Measurements from ENCODE around the gene PGS1.
"Not testable (repeated sequence)": the region's sequence is repeated elsewhere in the genome, so short reads cannot be mapped to it uniquely, and the experiment has no call there.

Gene PGS1

GRCh38 chr17:78454346-78454745 is 75.9 kb downstream of the PGS1 start:
- no peak for ATAC-seq
- no peak overlapping the region for H3K4me3 Mint-ChIP-seq
- H3K27me3 Mint-ChIP-seq, result no peaks in the 10 kb centered on the region
- H3K36me3 Mint-ChIP-seq (ENCODE audit: low read depth), result no peaks in the 10 kb centered on the region
- H3K4me1 Mint-ChIP-seq, result no peaks in the 10 kb centered on the region
- no peaks in the 10 kb centered on the region for H3K9me3 Mint-ChIP-seq
- DNase-seq, result no peak
- H3K27ac Mint-ChIP-seq, result no peak overlapping the region

DNA sequence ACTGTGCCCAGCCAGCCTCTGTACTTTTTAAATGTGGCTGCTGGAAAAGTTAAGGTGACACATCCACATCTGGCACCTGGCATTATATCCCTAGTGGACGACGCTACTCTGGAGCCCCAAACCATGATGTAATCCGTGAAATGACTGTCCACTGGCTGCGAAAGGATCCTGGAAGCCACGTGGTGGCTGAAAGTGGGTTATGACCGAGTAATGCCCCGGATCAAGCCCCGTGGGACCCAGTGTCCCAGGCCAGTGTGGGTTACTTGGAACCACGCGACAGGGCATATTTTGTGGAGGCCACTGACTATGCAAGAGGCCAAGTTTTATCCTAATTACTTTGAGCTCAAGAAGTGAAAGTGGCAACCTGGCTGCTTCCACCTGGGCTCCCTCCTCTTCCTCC is 79.6 kb downstream of the PGS1 start:
- Mint-ChIP-seq H3K27me3 (peaks cover 1% of the 10 kb centered on the region), H3K9me3 (no peaks in the 10 kb centered on the region), H3K4me3 (no peak overlapping the region), H3K27ac (no peak overlapping the region), H3K36me3 (ENCODE audit: low read depth) (no peaks in the 10 kb centered on the region), H3K4me1 (no peaks in the 10 kb centered on the region)
- no peak for ATAC-seq
- DNase-seq, result no peak

- no peak for DNase-seq
Measured at GRCh38 chr17:78458736-78459335, 80.4 kb downstream of the PGS1 start.

GRCh38 chr17:78459696-78460095 is 81.2 kb downstream of the PGS1 start:
- DNase-seq (no peak), ATAC-seq (no peak)
- no peaks in the 10 kb centered on the region for H3K36me3 Mint-ChIP-seq (ENCODE audit: low read depth)
- H3K27me3 Mint-ChIP-seq, result peaks cover 1% of the 10 kb centered on the region
- H3K27ac Mint-ChIP-seq, result no peak overlapping the region
- H3K4me1 Mint-ChIP-seq, result no peaks in the 10 kb centered on the region
- no peak overlapping the region for H3K4me3 Mint-ChIP-seq
- H3K9me3 Mint-ChIP-seq, result no peaks in the 10 kb centered on the region

More at GRCh38 chr17:78458736-78459335, 80.4 kb downstream of the PGS1 start:
- H3K9me3 Mint-ChIP-seq, result no peaks in the 10 kb centered on the region
- H3K36me3 Mint-ChIP-seq (ENCODE audit: low read depth), result no peaks in the 10 kb centered on the region
- peaks cover 1% of the 10 kb centered on the region for H3K27me3 Mint-ChIP-seq
- ATAC-seq, result no peak
- H3K4me1 Mint-ChIP-seq, result no peaks in the 10 kb centered on the region
- no peak overlapping the region for H3K27ac Mint-ChIP-seq
- H3K4me3 Mint-ChIP-seq, result no peak overlapping the region

- Mint-ChIP-seq H3K27me3 (peaks cover 1% of the 10 kb centered on the region), H3K27ac (no peak overlapping the region), H3K4me3 (no peak overlapping the region), H3K36me3 (ENCODE audit: low read depth) (no peaks in the 10 kb centered on the region), H3K4me1 (no peaks in the 10 kb centered on the region), H3K9me3 (no peaks in the 10 kb centered on the region)
- ATAC-seq (no peak), DNase-seq (no peak)
Measured at GRCh38 chr17:78460176-78460675, 81.8 kb downstream of the PGS1 start.

GRCh38 chr17:78460951-78461798 is 82.7 kb downstream of the PGS1 start:
- ATAC-seq (no peak), DNase-seq (no peak)
- Mint-ChIP-seq H3K4me1 (no peaks in the 10 kb centered on the region), H3K36me3 (ENCODE audit: low read depth) (no peaks in the 10 kb centered on the region), H3K27me3 (peaks cover 1% of the 10 kb centered on the region), H3K4me3 (no peak overlapping the region), H3K9me3 (no peaks in the 10 kb centered on the region), H3K27ac (no peak overlapping the region)

GRCh38 chr17:78461799-78462053 is 83.3 kb downstream of the PGS1 start:
- no peak overlapping the region for H3K4me3 Mint-ChIP-seq
- H3K4me1 Mint-ChIP-seq, result no peaks in the 10 kb centered on the region
- H3K9me3 Mint-ChIP-seq, result no peaks in the 10 kb centered on the region
- H3K27me3 Mint-ChIP-seq, result peaks cover 1% of the 10 kb centered on the region
- H3K36me3 Mint-ChIP-seq (ENCODE audit: low read depth), result no peaks in the 10 kb centered on the region
- no peak for DNase-seq
- ATAC-seq, result no peak
- H3K27ac Mint-ChIP-seq, result no peak overlapping the region

GRCh38 chr17:78462148-78462547 is 83.7 kb downstream of the PGS1 start:
- no peaks in the 10 kb centered on the region for H3K36me3 Mint-ChIP-seq (ENCODE audit: low read depth)
- no peak overlapping the region for H3K4me3 Mint-ChIP-seq
- H3K4me1 Mint-ChIP-seq, result no peaks in the 10 kb centered on the region
- no peak overlapping the region for H3K27ac Mint-ChIP-seq
- ATAC-seq (no peak), DNase-seq (no peak)
- H3K27me3 Mint-ChIP-seq, result peaks cover 1% of the 10 kb centered on the region
- H3K9me3 Mint-ChIP-seq, result no peaks in the 10 kb centered on the region

- H3K27me3 Mint-ChIP-seq; H3K4me1 Mint-ChIP-seq; H3K27ac Mint-ChIP-seq; H3K4me3 Mint-ChIP-seq; H3K9me3 Mint-ChIP-seq; ATAC-seq; H3K36me3 Mint-ChIP-seq (ENCODE audit: low read depth); DNase-seq: not testable (repeated sequence)
Measured at GRCh38 chr17:78466109-78466785, 87.8 kb downstream of the PGS1 start.

- DNase-seq (no peak), ATAC-seq (no peak)
- Mint-ChIP-seq H3K4me1 (no peaks in the 10 kb centered on the region), H3K27me3 (no peaks in the 10 kb centered on the region), H3K27ac (no peak overlapping the region), H3K9me3 (no peaks in the 10 kb centered on the region), H3K36me3 (ENCODE audit: low read depth) (no peaks in the 10 kb centered on the region), H3K4me3 (no peak overlapping the region)
Measured at GRCh38 chr17:78466786-78467715, 88.6 kb downstream of the PGS1 start.

DNA sequence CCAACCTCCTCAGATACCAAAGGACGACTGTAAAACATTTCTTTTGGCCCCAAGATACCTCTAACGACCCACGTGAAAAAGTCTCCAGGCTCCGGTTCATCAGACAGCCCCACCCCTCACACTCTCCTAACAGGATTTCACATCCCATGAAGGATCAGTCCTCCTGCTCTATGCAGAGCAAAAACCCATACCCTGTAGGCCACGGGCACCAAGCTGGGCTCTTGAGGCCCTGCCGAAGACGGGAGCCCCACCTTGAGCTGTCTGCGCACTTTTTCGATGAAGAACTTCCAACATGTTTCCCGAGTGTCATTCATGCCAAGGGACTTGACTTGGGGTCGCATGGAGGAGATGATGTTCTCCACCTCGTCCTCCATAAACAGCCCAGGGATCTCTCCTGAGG is 89.9 kb downstream of the PGS1 start:
- Mint-ChIP-seq H3K4me3 (no peak overlapping the region), H3K4me1 (no peaks in the 10 kb centered on the region), H3K27me3 (peaks cover 3% of the 10 kb centered on the region), H3K27ac (no peak overlapping the region), H3K36me3 (ENCODE audit: low read depth) (no peaks in the 10 kb centered on the region), H3K9me3 (no peaks in the 10 kb centered on the region)
- DNase-seq (no peak), ATAC-seq (no peak)

- H3K27ac Mint-ChIP-seq, result no peak overlapping the region
- no peaks in the 10 kb centered on the region for H3K9me3 Mint-ChIP-seq
- peaks cover 3% of the 10 kb centered on the region for H3K4me1 Mint-ChIP-seq
- ATAC-seq, result no peak
- H3K27me3 Mint-ChIP-seq, result peaks cover 3% of the 10 kb centered on the region
- DNase-seq, result no peak
- no peak overlapping the region for H3K4me3 Mint-ChIP-seq
- H3K36me3 Mint-ChIP-seq (ENCODE audit: low read depth), result no peaks in the 10 kb centered on the region
Measured at GRCh38 chr17:78469443-78469842, 91.0 kb downstream of the PGS1 start.

DNA sequence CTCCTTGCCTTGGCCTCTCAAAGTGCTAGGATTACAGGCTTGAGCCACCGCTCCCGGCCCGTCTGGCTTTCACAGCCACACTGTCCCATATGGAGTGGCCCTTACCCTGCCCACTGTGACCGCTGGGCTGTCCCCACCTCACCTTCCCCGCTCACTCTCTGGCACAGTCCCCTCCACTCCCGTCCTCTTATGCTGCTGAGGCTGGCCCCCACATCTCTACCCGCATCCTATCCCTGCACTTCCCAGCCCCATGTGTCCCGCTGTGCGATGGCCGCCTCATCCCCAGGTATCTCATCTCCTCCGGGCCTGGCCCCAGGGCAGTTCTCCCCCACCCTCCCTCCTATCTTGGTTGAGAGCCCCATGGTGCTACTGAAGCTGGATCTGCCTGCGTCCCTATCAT is 93.2 kb downstream of the PGS1 start:
- no peak for ATAC-seq
- H3K27ac Mint-ChIP-seq, result no peak overlapping the region

More for the DNA sequence above, 93.2 kb downstream of the PGS1 start:
- no peak overlapping the region for H3K4me3 Mint-ChIP-seq
- DNase-seq, result no peak
- H3K4me1 Mint-ChIP-seq, result peaks cover 13% of the 10 kb centered on the region
- H3K9me3 Mint-ChIP-seq, result no peaks in the 10 kb centered on the region
- no peaks in the 10 kb centered on the region for H3K36me3 Mint-ChIP-seq (ENCODE audit: low read depth)
- peaks cover 7% of the 10 kb centered on the region for H3K27me3 Mint-ChIP-seq
